ENCODE results near the gene ARHGAP27. TPM values are rescaled to one million over a fixed set of nuclear protein-coding genes. Genes with fewer than 3 reads are reported as not detected.

ARHGAP27 gene
- total RNA-seq, 1 donor from 2014 or later = 27.1 TPM

- H3K4me3 ChIP-seq (ENCODE audit: low read depth, low read length) = peak overlapping the region; percentile 89
- peak; percentile 83 for DNase-seq (ENCODE audit: low read depth)
- peaks cover 13% of the 10 kb centered on the region for H3K36me3 ChIP-seq (ENCODE audit: control insufficient read depth, insufficient read depth, low read length)
- no peak for FAIRE-seq
- TF ChIP-seq, protein P1, sequence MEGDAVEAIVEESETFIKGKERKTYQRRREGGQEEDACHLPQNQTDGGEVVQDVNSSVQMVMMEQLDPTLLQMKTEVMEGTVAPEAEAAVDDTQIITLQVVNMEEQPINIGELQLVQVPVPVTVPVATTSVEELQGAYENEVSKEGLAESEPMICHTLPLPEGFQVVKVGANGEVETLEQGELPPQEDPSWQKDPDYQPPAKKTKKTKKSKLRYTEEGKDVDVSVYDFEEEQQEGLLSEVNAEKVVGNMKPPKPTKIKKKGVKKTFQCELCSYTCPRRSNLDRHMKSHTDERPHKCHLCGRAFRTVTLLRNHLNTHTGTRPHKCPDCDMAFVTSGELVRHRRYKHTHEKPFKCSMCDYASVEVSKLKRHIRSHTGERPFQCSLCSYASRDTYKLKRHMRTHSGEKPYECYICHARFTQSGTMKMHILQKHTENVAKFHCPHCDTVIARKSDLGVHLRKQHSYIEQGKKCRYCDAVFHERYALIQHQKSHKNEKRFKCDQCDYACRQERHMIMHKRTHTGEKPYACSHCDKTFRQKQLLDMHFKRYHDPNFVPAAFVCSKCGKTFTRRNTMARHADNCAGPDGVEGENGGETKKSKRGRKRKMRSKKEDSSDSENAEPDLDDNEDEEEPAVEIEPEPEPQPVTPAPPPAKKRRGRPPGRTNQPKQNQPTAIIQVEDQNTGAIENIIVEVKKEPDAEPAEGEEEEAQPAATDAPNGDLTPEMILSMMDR (IDR thresholded peaks at IDR 0.05; ENCODE audit: insufficient read depth, low read length, severe bottlenecking) = no peak
- H3K27me3 ChIP-seq (ENCODE audit: control insufficient read depth, insufficient read depth, low read length) = no peaks in the 10 kb centered on the region
Observed at GRCh38 chr17:45431531-45432404, 902 bp downstream of the ARHGAP27 start.

DNA sequence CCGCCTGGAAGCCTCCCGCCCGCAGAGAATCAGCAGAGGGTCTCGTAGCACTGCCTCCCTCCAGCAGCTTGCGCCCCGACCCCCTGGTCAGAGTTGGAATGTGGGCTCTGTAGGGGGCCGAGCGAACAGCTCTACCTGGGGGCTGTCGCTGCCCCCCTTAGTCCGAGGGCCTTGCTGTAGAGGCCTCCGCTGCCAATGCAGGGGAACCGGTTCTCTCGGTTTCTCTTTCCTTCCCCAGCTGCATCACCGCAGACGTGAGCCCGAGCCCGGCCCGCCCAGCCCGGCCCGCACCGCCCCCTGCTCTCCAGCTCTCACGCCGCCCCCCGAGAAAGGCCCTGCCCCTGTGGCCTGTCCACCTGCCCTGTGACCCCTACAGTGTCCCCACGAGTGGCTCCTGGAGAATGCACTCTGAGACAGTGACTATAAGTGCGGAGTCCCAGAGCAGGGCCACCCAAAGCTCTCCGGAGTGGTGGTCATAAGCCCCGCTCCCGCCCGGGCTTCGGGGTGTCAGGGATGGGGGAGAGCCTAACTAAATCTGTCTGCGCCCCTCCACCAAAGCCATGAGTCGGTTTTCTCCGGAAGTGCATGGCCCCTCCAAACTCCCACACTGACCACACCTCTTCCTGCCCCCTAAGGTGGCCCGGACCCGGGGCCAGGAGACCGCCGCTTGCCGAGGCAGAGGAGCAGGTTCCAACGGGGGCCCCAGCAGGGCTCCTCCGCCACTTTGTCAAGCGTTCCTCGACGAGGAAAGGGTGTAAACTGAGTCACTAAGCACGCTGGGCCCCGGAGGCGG is 1.7 kb downstream of the ARHGAP27 start:
- TF ChIP-seq, protein P1 (IDR thresholded peaks at IDR 0.05; ENCODE audit: insufficient read depth, low read length, severe bottlenecking) = no peak
- peak; percentile 77 for DNase-seq (ENCODE audit: low read depth)
- Histone ChIP-seq H3K27me3 (ENCODE audit: control insufficient read depth, insufficient read depth, low read length) (no peaks in the 10 kb centered on the region), H3K4me3 (ENCODE audit: low read depth, low read length) (peak overlapping the region; percentile 89), H3K36me3 (ENCODE audit: control insufficient read depth, insufficient read depth, low read length) (peaks cover 8% of the 10 kb centered on the region)
- no peak for FAIRE-seq

- TF ChIP-seq, protein P1 (IDR thresholded peaks at IDR 0.05; ENCODE audit: insufficient read depth, low read length, severe bottlenecking) = no peak
- no peak for FAIRE-seq
- H3K4me3 ChIP-seq (ENCODE audit: low read depth, low read length) = peak overlapping the region; percentile 89
- H3K36me3 ChIP-seq (ENCODE audit: control insufficient read depth, insufficient read depth, low read length) = peaks cover 6% of the 10 kb centered on the region
- H3K27me3 ChIP-seq (ENCODE audit: control insufficient read depth, insufficient read depth, low read length) = no peaks in the 10 kb centered on the region
- DNase-seq (ENCODE audit: low read depth) = no peak
Observed at GRCh38 chr17:45430006-45430737, 2.5 kb downstream of the ARHGAP27 start.

GRCh38 chr17:45429339-45430005 is 3.2 kb downstream of the ARHGAP27 start:
- FAIRE-seq (no peak), DNase-seq (ENCODE audit: low read depth) (no peak)
- Histone ChIP-seq H3K4me3 (ENCODE audit: low read depth, low read length) (no peak overlapping the region), H3K27me3 (ENCODE audit: control insufficient read depth, insufficient read depth, low read length) (no peaks in the 10 kb centered on the region), H3K36me3 (ENCODE audit: control insufficient read depth, insufficient read depth, low read length) (peaks cover 6% of the 10 kb centered on the region)
- TF ChIP-seq, protein P1 (IDR thresholded peaks at IDR 0.05; ENCODE audit: insufficient read depth, low read length, severe bottlenecking) = no peak

DNA sequence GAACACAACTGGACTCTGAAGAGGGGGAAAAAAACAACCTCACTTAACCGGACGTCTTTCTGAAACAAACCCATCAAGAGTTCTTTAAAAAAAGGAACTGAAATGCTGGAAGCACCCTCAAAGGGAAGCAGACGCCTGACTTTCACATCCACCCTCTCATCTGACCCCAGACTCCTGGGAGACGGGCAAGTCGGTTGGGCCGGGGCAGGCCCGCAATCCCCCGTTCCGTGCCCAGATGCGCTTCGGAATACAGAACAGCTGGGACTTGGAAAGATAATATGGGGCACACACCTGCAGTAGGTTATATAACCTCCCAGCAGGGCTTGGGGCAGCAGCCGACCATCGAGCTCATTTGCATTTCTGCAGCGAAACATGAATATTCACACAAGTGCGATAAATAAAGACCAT is 3.7 kb downstream of the ARHGAP27 start:
- no peaks in the 10 kb centered on the region for H3K27me3 ChIP-seq (ENCODE audit: control insufficient read depth, insufficient read depth, low read length)
- TF ChIP-seq, protein P1 (IDR thresholded peaks at IDR 0.05; ENCODE audit: insufficient read depth, low read length, severe bottlenecking) = no peak

More for the DNA sequence above, 3.7 kb downstream of the ARHGAP27 start:
- Histone ChIP-seq H3K36me3 (ENCODE audit: control insufficient read depth, insufficient read depth, low read length) (peaks cover 6% of the 10 kb centered on the region), H3K4me3 (ENCODE audit: low read depth, low read length) (no peak overlapping the region)
- no peak for DNase-seq (ENCODE audit: low read depth)
- peak; percentile 43 for FAIRE-seq

Measured in bronchial epithelial cell (primary cell).